MM.1S (cell line): ENCODE data around the gene LCNL1.

Source experiments
- CTCF ChIP-seq: fragments of 300-600 bp; sonication (generic); IDR thresholded peaks from 2 replicates; pipeline ENCODE4 v1.5.1; 2016; ENCODE audit warnings: antibody characterized with exemption, low read length, mixed read lengths
- EZH2 ChIP-seq: fragments of 300-600 bp; sonication (generic); optimal IDR thresholded peaks from 2 replicates; pipeline ENCODE3; 2017; ENCODE audit warnings: low read depth, mild to moderate bottlenecking, antibody characterized with exemption, low read length, mixed read lengths

- no peak for TF ChIP-seq EZH2
- no peak for TF ChIP-seq CTCF
Observed at GRCh38 chr9:137023157-137023556, 40.4 kb downstream of the LCNL1 start.
